HG03159 (cell line): Measurements from ENCODE around the gene EPB41L2.
A peak's percentile ranks its signal among the peaks of the same experiment; 100 is the strongest.

Experiments
- ATAC-seq: cut with Tn5 transposase; IDR thresholded peaks from one replicate; pipeline ENCODE4 v1.9.1; 2021; ENCODE audit warnings: mild to moderate bottlenecking, moderate library complexity; ENCODE audit not compliant: unreplicated experiment

Gene EPB41L2

GRCh38 chr6:130882370-130882769 lies 180.7 kb downstream of the EPB41L2 start:
- ATAC-seq, result no peak

- ATAC-seq, result no peak
Observed at GRCh38 chr6:130879826-130880225, 183.2 kb downstream of the EPB41L2 start.

- no peak for ATAC-seq
Observed at GRCh38 chr6:130873746-130874145, 189.3 kb downstream of the EPB41L2 start.

GRCh38 chr6:130872250-130873095 lies 190.6 kb downstream of the EPB41L2 start:
- peak; percentile 75 for ATAC-seq

- ATAC-seq, result no peak
Observed at GRCh38 chr6:130870179-130870880, 192.7 kb downstream of the EPB41L2 start.

GRCh38 chr6:130869681-130870080 lies 193.4 kb downstream of the EPB41L2 start:
- ATAC-seq, result no peak

- no peak for ATAC-seq
Observed at GRCh38 chr6:130865793-130866192, 197.3 kb downstream of the EPB41L2 start.

GRCh38 chr6:130864344-130864743 lies 198.7 kb downstream of the EPB41L2 start:
- no peak for ATAC-seq

- ATAC-seq, result no peak
Observed at GRCh38 chr6:130863415-130864230, 199.4 kb downstream of the EPB41L2 start.

GRCh38 chr6:130862370-130862769 lies 200.7 kb downstream of the EPB41L2 start:
- ATAC-seq, result no peak

- ATAC-seq, result no peak
Observed at GRCh38 chr6:130859161-130859867, 203.7 kb downstream of the EPB41L2 start.

- no peak for ATAC-seq
Observed at GRCh38 chr6:130858498-130859160, 204.4 kb downstream of the EPB41L2 start.

GRCh38 chr6:130858054-130858453 lies 205.0 kb downstream of the EPB41L2 start:
- no peak for ATAC-seq

- ATAC-seq, result no peak
Observed at GRCh38 chr6:130853555-130854183, 209.4 kb downstream of the EPB41L2 start.

- no peak for ATAC-seq
Observed at GRCh38 chr6:130852844-130853554, 210.0 kb downstream of the EPB41L2 start.

GRCh38 chr6:130851026-130851425 lies 212.0 kb downstream of the EPB41L2 start:
- no peak for ATAC-seq

GRCh38 chr6:130849594-130849993 lies 213.5 kb downstream of the EPB41L2 start:
- ATAC-seq, result no peak

GRCh38 chr6:130848945-130849344 lies 214.1 kb downstream of the EPB41L2 start:
- peak; percentile 85 for ATAC-seq
